B cell (primary cell): Measurements from ENCODE around the gene RARS2. TPM values are rescaled to one million over a fixed set of nuclear protein-coding genes. Genes with fewer than 3 reads are reported as not detected.
A peak's percentile ranks its signal among the peaks of the same experiment; 100 is the strongest.

Experiments
- ATAC-seq: fragments of 200-7000 bp; cut with Tn5 transposase; one replicate; pipeline ENCODE4 v1.10.0; 2021; ENCODE audit warnings: low read depth, mild to moderate bottlenecking, moderate number of reproducible peaks, moderate library complexity
- CTCF ChIA-PET: fragments of 350-600 bp; sonication (Branson Sonifier 250); formaldehyde crosslinking; loops from one replicate; lab custom pipeline; 2021; ENCODE audit warnings: antibody characterized with exemption, inconsistent platforms; lab: Charles Lee
- POLR2A ChIA-PET: fragments of 350-600 bp; sonication (Branson Sonifier 250); formaldehyde crosslinking; loops from one replicate; lab custom pipeline; 2021; ENCODE audit warnings: antibody characterized with exemption; lab: Charles Lee
- DNase-seq: peaks from one replicate; pipeline ENCODE4 v3.0.0; 2013
- H2AFZ ChIP-seq: 2 replicates; pipeline ENCODE4 v1.6.1; 2012; ENCODE audit warnings: mild to moderate bottlenecking, low read depth, low read length; ENCODE audit not compliant: insufficient read depth, poor library complexity, severe bottlenecking
- H3K27ac ChIP-seq, 2 donors: 1 replicate in 1 of 2; 2 replicates in 1 of 2; pipeline ENCODE4 v1.5.1; 2012 to 2013; ENCODE audit warnings: low read length in 2 of 2, mild to moderate bottlenecking in 2 of 2, moderate library complexity in 1 of 2
- H3K27me3 ChIP-seq, 4 experiments: fragments of 200-600 bp in 1 of 4; sonication (generic) in 1 of 4; replicated peaks in 1 of 4; 1 replicate in 2 of 4; 2 replicates in 2 of 4; pipeline versions ENCODE4 v1.6.1 to v1.7.0; 2013 to 2016; ENCODE audit warnings: low read length in 3 of 4, mild to moderate bottlenecking in 2 of 4, mixed read lengths in 1 of 4, moderate library complexity in 1 of 4; ENCODE audit not compliant: insufficient read depth in 4 of 4, control insufficient read depth in 3 of 4; ENCODE audit errors: control extremely low read depth in 1 of 4
- H3K36me3 ChIP-seq, 2 experiments: replicated peaks in 1 of 2; 1 replicate in 1 of 2; 2 replicates in 1 of 2; pipeline versions ENCODE4 v1.6.1 to v1.7.1; 2013; ENCODE audit warnings: low read length in 1 of 2; ENCODE audit not compliant: insufficient read depth in 2 of 2, control insufficient read depth in 1 of 2; ENCODE audit errors: control extremely low read depth in 1 of 2, extremely low read depth in 1 of 2
- H3K4me1 ChIP-seq, 2 donors: fragments of 200-600 bp in 1 of 2; sonication (generic) in 1 of 2; 1 replicate in 1 of 2; 2 replicates in 1 of 2; pipeline versions ENCODE4 v1.5.1 to v1.6.1; 2013 to 2017; ENCODE audit warnings: low read length in 2 of 2; ENCODE audit not compliant: control insufficient read depth in 2 of 2, insufficient read depth in 2 of 2
- H3K4me2 ChIP-seq: replicated peaks from 2 replicates; pipeline ENCODE3; 2012; ENCODE audit warnings: mild to moderate bottlenecking, low read depth, low read length; ENCODE audit not compliant: poor library complexity, severe bottlenecking
- H3K4me3 ChIP-seq, 5 experiments: fragments of 200-600 bp in 1 of 5; sonication (generic) in 1 of 5; 1 replicate in 3 of 5; 2 replicates in 2 of 5; pipeline versions ENCODE4 v1.5.1 to v1.7.0; 2011 to 2016; ENCODE audit warnings: low read length in 4 of 5, mild to moderate bottlenecking in 4 of 5, low read depth in 2 of 5, control low read depth in 1 of 5, moderate library complexity in 1 of 5; ENCODE audit not compliant: insufficient read depth in 1 of 5; ENCODE audit errors: control extremely low read depth in 1 of 5, extremely low read depth in 1 of 5
- H3K79me2 ChIP-seq: fragments of 200-600 bp; sonication (generic); one replicate; pipeline ENCODE4 v1.6.0; 2016; ENCODE audit warnings: low read length; ENCODE audit not compliant: control insufficient read depth, insufficient read depth
- H3K9ac ChIP-seq: fragments of 200-600 bp; sonication (generic); 2 replicates; pipeline ENCODE4 v1.6.1; 2017; ENCODE audit warnings: mild to moderate bottlenecking, low read length, moderate library complexity
- H3K9me3 ChIP-seq, 3 donors: one replicate each; pipeline versions ENCODE4 v1.6.1 to v1.7.1; 2013; ENCODE audit warnings: low read length in 2 of 3; ENCODE audit not compliant: control insufficient read depth in 2 of 3, insufficient read depth in 1 of 3; ENCODE audit errors: control extremely low read depth in 1 of 3
- H4K20me1 ChIP-seq: 2 replicates; pipeline ENCODE4 v1.6.0; 2012; ENCODE audit warnings: mild to moderate bottlenecking, low read length; ENCODE audit not compliant: insufficient read depth, control insufficient read depth, poor library complexity, severe bottlenecking
- H3K27ac Mint-ChIP-seq: one replicate; pipeline ENCODE4 v1.8.0; 2021; ENCODE audit warnings: mixed read lengths
- H3K27me3 Mint-ChIP-seq: one replicate; pipeline ENCODE4 v1.8.0; 2021; ENCODE audit warnings: mixed read lengths
- H3K4me1 Mint-ChIP-seq: one replicate; pipeline ENCODE4 v1.8.0; 2021; ENCODE audit warnings: mixed read lengths
- H3K4me3 Mint-ChIP-seq: one replicate; pipeline ENCODE4 v1.8.0; 2021; ENCODE audit warnings: mixed read lengths
- H3K9me3 Mint-ChIP-seq: one replicate; pipeline ENCODE4 v1.8.0; 2022; ENCODE audit warnings: mixed read lengths; ENCODE audit not compliant: insufficient read depth
- CTCF ChIP-seq: fragments of 200-600 bp; IDR thresholded peaks from one replicate; pipeline ENCODE4 v1.8.0; 2022; ENCODE audit warnings: antibody characterized with exemption, mild to moderate bottlenecking
- EZH2 ChIP-seq: IDR thresholded peaks from 2 replicates; pipeline ENCODE4 v1.6.1; 2012; ENCODE audit warnings: borderline replicate concordance, low read depth, mild to moderate bottlenecking, moderate library complexity, low read length; ENCODE audit not compliant: insufficient read depth, poor library complexity, severe bottlenecking
- WGBS: methylation state at CpG from one replicate; pipeline ENCODE4 v1.1.5; 2013; ENCODE audit warnings: missing lambda C conversion rate; ENCODE audit not compliant: insufficient coverage; 5-methylcytosine and 5-hydroxymethylcytosine counted together
- intact Hi-C: fragments of 100-400 bp; cut with micrococcal nuclease; formaldehyde crosslinking; loops from one replicate; pipeline ENCODE4 v1.10.0; 2022
- polyA plus RNA-seq: library from polyadenylated mRNA; depleted of rRNA; stranded (reverse); fragments of >200 nt; gene quantifications from 2 replicates; pipeline ENCODE4 v1.2.3, GENCODE V29; 2012
- total RNA-seq, 2 donors: library from RNA; stranded (reverse); fragments of 120-200 nt in 1 of 2; gene quantifications; 1 replicate in 1 of 2; 2 replicates in 1 of 2; pipeline versions ENCODE4 v1.2.3 to v1.2.4, GENCODE V29; 2013 to 2022

The RARS2 gene
- total and polyA plus RNA-seq, 2 donors (not counting 1 experiment from before 2014, with no cell fraction given): 7.1 to 38.7 TPM

DNA sequence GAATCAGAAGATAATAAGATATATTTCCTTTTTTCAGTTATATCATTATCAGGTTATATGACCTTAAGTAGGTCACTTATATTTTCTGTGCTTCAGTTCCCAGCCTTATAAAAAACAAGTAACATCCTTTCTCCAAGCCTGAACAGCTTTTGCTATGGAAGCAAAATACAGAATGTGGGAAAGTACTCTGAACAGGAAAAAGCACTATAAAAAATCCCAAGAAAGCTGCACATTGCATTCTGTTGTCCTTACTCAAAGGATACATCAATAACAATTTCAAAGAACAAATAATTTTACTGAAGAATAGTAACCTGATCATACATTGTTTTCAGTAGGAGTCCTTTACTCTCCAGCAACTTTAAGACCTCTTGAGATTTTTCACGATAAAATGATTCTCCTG is 60.6 kb downstream of the RARS2 start:
- Histone ChIP-seq H3K27ac (peak overlapping the region in 1 of 2 donors; percentile 31), H3K4me2 (no peak overlapping the region), H3K9me3 (no peaks in the 10 kb centered on the region), H4K20me1 (no peaks in the 10 kb centered on the region), H3K36me3 (peaks cover 13 to 28% of the 10 kb centered on the region in 2 experiments), H3K4me1 (no peaks in the 10 kb centered on the region), H2AFZ (no peak overlapping the region), H3K79me2 (no peaks in the 10 kb centered on the region), H3K4me3 (no peak overlapping the region), H3K9ac (no peak overlapping the region), H3K27me3 (no peaks in the 10 kb centered on the region)
- ATAC-seq: no peak
- no peak for TF ChIP-seq CTCF
- no peak for TF ChIP-seq EZH2
- WGBS: 100% methylated on average over 1 of the region's 1 CpG
- CTCF ChIA-PET: no interaction called here
- POLR2A ChIA-PET: no interaction called here
- Mint-ChIP-seq H3K27me3 (no peaks in the 10 kb centered on the region), H3K27ac (no peak overlapping the region), H3K9me3 (no peaks in the 10 kb centered on the region), H3K4me1 (no peaks in the 10 kb centered on the region), H3K4me3 (no peak overlapping the region)
- intact Hi-C loops: no loop called here
- no peak for DNase-seq

- H3K27ac Mint-ChIP-seq: no peak overlapping the region
- DNase-seq (no peak), ATAC-seq (no peak)
- Histone ChIP-seq H3K4me1 (no peaks in the 10 kb centered on the region), H3K27ac (no peak overlapping the region), H3K9ac (no peak overlapping the region), H3K27me3 (no peaks in the 10 kb centered on the region), H2AFZ (no peak overlapping the region), H3K4me3 (no peak overlapping the region), H3K4me2 (no peak overlapping the region), H3K79me2 (no peaks in the 10 kb centered on the region), H3K9me3 (no peaks in the 10 kb centered on the region), H4K20me1 (no peaks in the 10 kb centered on the region), H3K36me3 (peaks cover 23 to 53% of the 10 kb centered on the region in 2 experiments)
- ChIA-PET CTCF (no interaction called here), POLR2A (no interaction called here)
- WGBS: no CpG with 5 or more reads among the region's 3 CpGs
- H3K27me3 Mint-ChIP-seq: no peaks in the 10 kb centered on the region
- no peaks in the 10 kb centered on the region for H3K4me1 Mint-ChIP-seq
- intact Hi-C loops: no loop called here
- H3K4me3 Mint-ChIP-seq: no peak overlapping the region
- H3K9me3 Mint-ChIP-seq: no peaks in the 10 kb centered on the region
- TF ChIP-seq CTCF (no peak), EZH2 (no peak)
Measured at GRCh38 chr6:87522686-87523085, 67.1 kb downstream of the RARS2 start.
